B cell (primary cell): ENCODE measurements around the gene TNIK. TPM values are rescaled to one million over a fixed set of nuclear protein-coding genes. Genes with fewer than 3 reads are reported as not detected.

Experiments used
- ATAC-seq: fragments of 200-7000 bp; cut with Tn5 transposase; one replicate; pipeline ENCODE4 v1.10.0; 2021; ENCODE audit warnings: low read depth, mild to moderate bottlenecking, moderate number of reproducible peaks, moderate library complexity
- CTCF ChIA-PET: fragments of 350-600 bp; sonication (Branson Sonifier 250); formaldehyde crosslinking; loops from one replicate; lab custom pipeline; 2021; ENCODE audit warnings: antibody characterized with exemption, inconsistent platforms; lab: Charles Lee
- POLR2A ChIA-PET: fragments of 350-600 bp; sonication (Branson Sonifier 250); formaldehyde crosslinking; loops from one replicate; lab custom pipeline; 2021; ENCODE audit warnings: antibody characterized with exemption; lab: Charles Lee
- DNase-seq: peaks from one replicate; pipeline ENCODE4 v3.0.0; 2013
- H2AFZ ChIP-seq: 2 replicates; pipeline ENCODE4 v1.6.1; 2012; ENCODE audit warnings: mild to moderate bottlenecking, low read depth, low read length; ENCODE audit not compliant: insufficient read depth, poor library complexity, severe bottlenecking
- H3K27ac ChIP-seq, 2 donors: 1 replicate in 1 of 2; 2 replicates in 1 of 2; pipeline ENCODE4 v1.5.1; 2012 to 2013; ENCODE audit warnings: low read length in 2 of 2, mild to moderate bottlenecking in 2 of 2, moderate library complexity in 1 of 2
- H3K27me3 ChIP-seq, 4 experiments: fragments of 200-600 bp in 1 of 4; sonication (generic) in 1 of 4; replicated peaks in 1 of 4; 1 replicate in 2 of 4; 2 replicates in 2 of 4; pipeline versions ENCODE4 v1.6.1 to v1.7.0; 2013 to 2016; ENCODE audit warnings: low read length in 3 of 4, mild to moderate bottlenecking in 2 of 4, mixed read lengths in 1 of 4, moderate library complexity in 1 of 4; ENCODE audit not compliant: insufficient read depth in 4 of 4, control insufficient read depth in 3 of 4; ENCODE audit errors: control extremely low read depth in 1 of 4
- H3K36me3 ChIP-seq, 2 experiments: replicated peaks in 1 of 2; 1 replicate in 1 of 2; 2 replicates in 1 of 2; pipeline versions ENCODE4 v1.6.1 to v1.7.1; 2013; ENCODE audit warnings: low read length in 1 of 2; ENCODE audit not compliant: insufficient read depth in 2 of 2, control insufficient read depth in 1 of 2; ENCODE audit errors: control extremely low read depth in 1 of 2, extremely low read depth in 1 of 2
- H3K4me1 ChIP-seq, 2 donors: fragments of 200-600 bp in 1 of 2; sonication (generic) in 1 of 2; 1 replicate in 1 of 2; 2 replicates in 1 of 2; pipeline versions ENCODE4 v1.5.1 to v1.6.1; 2013 to 2017; ENCODE audit warnings: low read length in 2 of 2; ENCODE audit not compliant: control insufficient read depth in 2 of 2, insufficient read depth in 2 of 2
- H3K4me2 ChIP-seq: replicated peaks from 2 replicates; pipeline ENCODE3; 2012; ENCODE audit warnings: mild to moderate bottlenecking, low read depth, low read length; ENCODE audit not compliant: poor library complexity, severe bottlenecking
- H3K4me3 ChIP-seq, 5 experiments: fragments of 200-600 bp in 1 of 5; sonication (generic) in 1 of 5; 1 replicate in 3 of 5; 2 replicates in 2 of 5; pipeline versions ENCODE4 v1.5.1 to v1.7.0; 2011 to 2016; ENCODE audit warnings: low read length in 4 of 5, mild to moderate bottlenecking in 4 of 5, low read depth in 2 of 5, control low read depth in 1 of 5, moderate library complexity in 1 of 5; ENCODE audit not compliant: insufficient read depth in 1 of 5; ENCODE audit errors: control extremely low read depth in 1 of 5, extremely low read depth in 1 of 5
- H3K79me2 ChIP-seq: fragments of 200-600 bp; sonication (generic); one replicate; pipeline ENCODE4 v1.6.0; 2016; ENCODE audit warnings: low read length; ENCODE audit not compliant: control insufficient read depth, insufficient read depth
- H3K9ac ChIP-seq: fragments of 200-600 bp; sonication (generic); 2 replicates; pipeline ENCODE4 v1.6.1; 2017; ENCODE audit warnings: mild to moderate bottlenecking, low read length, moderate library complexity
- H3K9me3 ChIP-seq, 3 donors: one replicate each; pipeline versions ENCODE4 v1.6.1 to v1.7.1; 2013; ENCODE audit warnings: low read length in 2 of 3; ENCODE audit not compliant: control insufficient read depth in 2 of 3, insufficient read depth in 1 of 3; ENCODE audit errors: control extremely low read depth in 1 of 3
- H4K20me1 ChIP-seq: 2 replicates; pipeline ENCODE4 v1.6.0; 2012; ENCODE audit warnings: mild to moderate bottlenecking, low read length; ENCODE audit not compliant: insufficient read depth, control insufficient read depth, poor library complexity, severe bottlenecking
- H3K27ac Mint-ChIP-seq: one replicate; pipeline ENCODE4 v1.8.0; 2021; ENCODE audit warnings: mixed read lengths
- H3K27me3 Mint-ChIP-seq: one replicate; pipeline ENCODE4 v1.8.0; 2021; ENCODE audit warnings: mixed read lengths
- H3K4me1 Mint-ChIP-seq: one replicate; pipeline ENCODE4 v1.8.0; 2021; ENCODE audit warnings: mixed read lengths
- H3K4me3 Mint-ChIP-seq: one replicate; pipeline ENCODE4 v1.8.0; 2021; ENCODE audit warnings: mixed read lengths
- H3K9me3 Mint-ChIP-seq: one replicate; pipeline ENCODE4 v1.8.0; 2022; ENCODE audit warnings: mixed read lengths; ENCODE audit not compliant: insufficient read depth
- CTCF ChIP-seq: fragments of 200-600 bp; IDR thresholded peaks from one replicate; pipeline ENCODE4 v1.8.0; 2022; ENCODE audit warnings: antibody characterized with exemption, mild to moderate bottlenecking
- EZH2 ChIP-seq: IDR thresholded peaks from 2 replicates; pipeline ENCODE4 v1.6.1; 2012; ENCODE audit warnings: borderline replicate concordance, low read depth, mild to moderate bottlenecking, moderate library complexity, low read length; ENCODE audit not compliant: insufficient read depth, poor library complexity, severe bottlenecking
- WGBS: methylation state at CpG from one replicate; pipeline ENCODE4 v1.1.5; 2013; ENCODE audit warnings: missing lambda C conversion rate; ENCODE audit not compliant: insufficient coverage; 5-methylcytosine and 5-hydroxymethylcytosine counted together
- intact Hi-C: fragments of 100-400 bp; cut with micrococcal nuclease; formaldehyde crosslinking; loops from one replicate; pipeline ENCODE4 v1.10.0; 2022
- polyA plus RNA-seq: library from polyadenylated mRNA; depleted of rRNA; stranded (reverse); fragments of >200 nt; gene quantifications from 2 replicates; pipeline ENCODE4 v1.2.3, GENCODE V29; 2012
- total RNA-seq, 2 donors: library from RNA; stranded (reverse); fragments of 120-200 nt in 1 of 2; gene quantifications; 1 replicate in 1 of 2; 2 replicates in 1 of 2; pipeline versions ENCODE4 v1.2.3 to v1.2.4, GENCODE V29; 2013 to 2022

TNIK gene
- total and polyA plus RNA-seq, 2 donors (not counting 1 experiment from before 2014, with no cell fraction given): 0.66 to 7.7 TPM

GRCh38 chr3:171301002-171301401 is 159.2 kb downstream of the TNIK start:
- Histone ChIP-seq H3K36me3 (no peaks in the 10 kb centered on the region), H3K9me3 (no peaks in the 10 kb centered on the region), H3K4me3 (no peak overlapping the region), H3K27me3 (no peaks in the 10 kb centered on the region), H2AFZ (no peak overlapping the region), H3K79me2 (no peaks in the 10 kb centered on the region), H3K4me2 (no peak overlapping the region), H3K27ac (no peak overlapping the region), H3K4me1 (no peaks in the 10 kb centered on the region), H4K20me1 (no peaks in the 10 kb centered on the region), H3K9ac (no peak overlapping the region)
- TF ChIP-seq CTCF (no peak), EZH2 (no peak)
- no peak overlapping the region for H3K27ac Mint-ChIP-seq
- no peaks in the 10 kb centered on the region for H3K4me1 Mint-ChIP-seq
- no peak overlapping the region for H3K4me3 Mint-ChIP-seq
- no peaks in the 10 kb centered on the region for H3K27me3 Mint-ChIP-seq
- no CpG with 5 or more reads among the region's 1 CpG for WGBS
- ATAC-seq (no peak), DNase-seq (no peak)
- intact Hi-C loops: no loop called here
- CTCF ChIA-PET: no interaction called here
- POLR2A ChIA-PET: no interaction called here
- H3K9me3 Mint-ChIP-seq: peaks cover 2% of the 10 kb centered on the region

GRCh38 chr3:171297951-171298350 is 162.3 kb downstream of the TNIK start:
- no peak overlapping the region for H2AFZ ChIP-seq
- no peak overlapping the region for H3K4me3 ChIP-seq
- intact Hi-C loops: no loop called here
- H3K4me2 ChIP-seq: no peak overlapping the region
- H3K9ac ChIP-seq: no peak overlapping the region
- H4K20me1 ChIP-seq: no peaks in the 10 kb centered on the region
- Mint-ChIP-seq H3K4me3 (no peak overlapping the region), H3K27ac (no peak overlapping the region), H3K4me1 (no peaks in the 10 kb centered on the region), H3K27me3 (no peaks in the 10 kb centered on the region), H3K9me3 (no peaks in the 10 kb centered on the region)
- H3K27ac ChIP-seq: no peak overlapping the region
- no peaks in the 10 kb centered on the region for H3K4me1 ChIP-seq
- no peaks in the 10 kb centered on the region for H3K9me3 ChIP-seq
- ATAC-seq (no peak), DNase-seq (no peak)
- ChIA-PET POLR2A (no interaction called here), CTCF (no interaction called here)
- no peaks in the 10 kb centered on the region for H3K79me2 ChIP-seq
- WGBS: no CpG with 5 or more reads among the region's 1 CpG
- no peaks in the 10 kb centered on the region for H3K36me3 ChIP-seq
- TF ChIP-seq EZH2 (no peak), CTCF (no peak)
- H3K27me3 ChIP-seq: no peaks in the 10 kb centered on the region
